SKM-1 treated with dmso at 0.1 percent for 144 hours (cell line): ENCODE measurements around the gene RNU6-9.
A peak's percentile ranks its signal among the peaks of the same experiment; 100 is the strongest.

Experiments used
- DNase-seq: peaks from one replicate; lab custom pipeline; 2025; ENCODE audit not compliant: unreplicated experiment; lab: John Stamatoyannopoulos, UW

The RNU6-9 gene

DNA sequence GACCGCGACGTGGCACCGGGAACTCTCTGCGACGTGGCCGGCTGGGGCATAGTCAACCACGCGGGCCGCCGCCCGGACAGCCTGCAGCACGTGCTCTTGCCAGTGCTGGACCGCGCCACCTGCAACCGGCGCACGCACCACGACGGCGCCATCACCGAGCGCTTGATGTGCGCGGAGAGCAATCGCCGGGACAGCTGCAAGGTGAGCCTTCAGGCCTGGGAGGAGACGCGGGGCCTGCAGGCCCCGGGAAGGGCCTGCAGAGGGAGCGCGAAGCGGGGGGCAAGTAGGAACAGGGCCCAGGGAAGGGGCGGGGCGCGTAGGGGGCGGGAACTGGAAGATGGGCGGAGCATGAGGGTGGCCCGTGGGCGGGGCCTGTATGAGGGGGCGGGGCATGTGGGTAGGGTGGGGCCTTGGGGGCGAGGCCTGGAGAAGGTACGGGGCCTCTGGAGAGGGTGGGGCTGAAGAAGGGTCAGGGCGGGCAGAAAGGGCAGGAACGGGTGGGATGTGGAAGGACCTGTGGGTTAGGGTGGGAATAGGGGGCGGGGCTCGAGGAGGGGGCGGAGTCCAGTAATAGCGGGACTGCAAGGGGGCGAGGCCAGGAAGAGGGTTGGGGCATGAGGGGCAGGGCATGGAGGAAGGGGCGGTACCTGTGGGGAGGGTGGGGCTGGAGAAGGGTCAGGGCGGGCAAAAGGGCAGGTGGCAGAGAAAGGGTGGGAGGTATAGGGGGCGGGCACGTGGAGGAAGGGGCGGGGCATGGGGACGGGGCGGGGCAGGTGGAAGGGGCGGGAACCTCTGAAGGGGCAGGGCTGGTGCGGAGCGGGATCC, 31.3 kb upstream of the RNU6-9 start:
- peak; percentile 73 for DNase-seq

DNA sequence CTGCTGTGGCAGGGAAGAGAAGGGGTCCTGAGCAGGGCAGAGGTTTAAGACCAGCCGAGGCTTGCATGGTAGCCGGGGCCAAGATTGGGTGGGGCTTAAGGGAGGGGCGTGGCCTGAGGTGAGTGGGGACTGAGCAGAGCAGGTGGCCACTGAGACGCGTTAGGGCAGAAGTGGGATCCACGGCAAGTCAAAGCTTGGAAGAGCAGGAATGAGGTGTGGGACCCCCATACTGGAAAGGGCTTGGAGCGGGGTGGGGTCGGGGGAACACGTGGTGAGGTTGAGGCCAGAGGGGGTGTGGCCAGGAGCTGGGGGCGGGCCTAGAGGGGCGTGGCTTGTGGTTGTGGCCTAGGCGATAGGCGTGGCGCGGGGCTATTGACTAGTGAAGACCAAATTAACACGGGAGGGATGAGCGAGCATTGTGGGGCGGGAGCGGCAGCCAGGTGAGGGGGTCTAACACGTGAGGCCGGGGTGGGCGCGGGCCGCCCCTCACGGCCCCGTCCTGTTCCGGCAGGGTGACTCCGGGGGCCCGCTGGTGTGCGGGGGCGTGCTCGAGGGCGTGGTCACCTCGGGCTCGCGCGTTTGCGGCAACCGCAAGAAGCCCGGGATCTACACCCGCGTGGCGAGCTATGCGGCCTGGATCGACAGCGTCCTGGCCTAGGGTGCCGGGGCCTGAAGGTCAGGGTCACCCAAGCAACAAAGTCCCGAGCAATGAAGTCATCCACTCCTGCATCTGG, 30.5 kb upstream of the RNU6-9 start:
- DNase-seq = no peak

DNA sequence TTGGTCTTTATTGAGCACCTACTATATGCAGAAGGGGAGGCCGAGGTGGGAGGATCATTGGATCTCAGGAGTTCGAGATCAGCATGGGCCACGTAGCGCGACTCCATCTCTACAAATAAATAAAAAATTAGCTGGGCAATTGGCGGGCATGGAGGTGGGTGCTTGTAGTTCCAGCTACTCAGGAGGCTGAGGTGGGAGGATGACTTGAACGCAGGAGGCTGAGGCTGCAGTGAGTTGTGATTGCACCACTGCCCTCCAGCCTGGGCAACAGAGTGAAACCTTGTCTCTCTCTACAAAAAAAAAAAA, 30.0 kb upstream of the RNU6-9 start:
- DNase-seq = no peak

DNA sequence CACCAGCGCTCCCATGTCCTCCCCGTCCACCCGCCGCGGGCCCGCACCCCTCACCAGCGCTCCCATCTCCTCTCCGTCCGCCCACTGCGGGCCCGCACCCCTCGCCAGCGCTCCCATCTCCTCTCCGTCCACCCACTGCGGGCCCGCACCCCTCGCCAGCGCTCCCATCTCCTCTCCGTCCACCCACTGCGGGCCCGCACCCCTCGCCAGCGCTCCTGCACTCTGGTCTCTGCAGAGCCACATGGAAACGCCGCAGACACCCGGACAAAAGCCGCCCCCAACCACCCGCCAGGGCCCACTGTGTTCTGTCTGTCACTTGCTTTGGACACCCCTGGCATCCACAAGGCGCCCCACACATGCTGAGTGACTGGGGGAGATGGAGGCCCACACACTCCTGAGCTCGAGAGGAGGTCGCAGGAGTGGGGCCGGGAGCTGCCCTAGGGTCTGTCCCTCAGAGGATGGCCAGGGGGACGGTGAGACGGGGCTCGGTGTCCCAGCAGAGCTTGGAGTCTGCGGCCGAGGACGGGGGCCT, 26.4 kb upstream of the RNU6-9 start:
- DNase-seq = no peak

DNA sequence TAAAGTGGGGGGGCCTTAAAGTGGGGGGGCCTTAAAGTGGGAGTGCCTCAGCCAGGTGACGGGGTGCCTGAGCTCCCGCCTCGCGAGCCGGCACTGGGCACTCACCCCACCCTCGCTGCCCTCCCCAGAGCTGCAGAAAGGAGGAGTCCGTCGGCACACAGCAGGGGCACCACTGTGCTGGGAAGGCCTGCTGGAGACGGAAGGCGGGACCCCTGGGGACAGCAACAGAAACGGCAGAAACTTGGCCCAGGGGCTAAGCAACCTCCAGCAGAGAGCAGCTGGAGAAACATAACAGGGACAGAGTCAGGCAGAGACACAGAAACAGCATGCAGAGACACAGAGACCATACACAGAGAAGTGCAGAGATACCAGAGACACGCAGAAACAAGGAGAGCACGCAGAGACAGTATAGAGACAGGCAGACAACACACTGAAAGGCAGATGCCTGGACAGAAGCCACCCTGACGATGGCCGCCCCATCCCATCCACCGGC, 25.9 kb upstream of the RNU6-9 start:
- no peak for DNase-seq

DNA sequence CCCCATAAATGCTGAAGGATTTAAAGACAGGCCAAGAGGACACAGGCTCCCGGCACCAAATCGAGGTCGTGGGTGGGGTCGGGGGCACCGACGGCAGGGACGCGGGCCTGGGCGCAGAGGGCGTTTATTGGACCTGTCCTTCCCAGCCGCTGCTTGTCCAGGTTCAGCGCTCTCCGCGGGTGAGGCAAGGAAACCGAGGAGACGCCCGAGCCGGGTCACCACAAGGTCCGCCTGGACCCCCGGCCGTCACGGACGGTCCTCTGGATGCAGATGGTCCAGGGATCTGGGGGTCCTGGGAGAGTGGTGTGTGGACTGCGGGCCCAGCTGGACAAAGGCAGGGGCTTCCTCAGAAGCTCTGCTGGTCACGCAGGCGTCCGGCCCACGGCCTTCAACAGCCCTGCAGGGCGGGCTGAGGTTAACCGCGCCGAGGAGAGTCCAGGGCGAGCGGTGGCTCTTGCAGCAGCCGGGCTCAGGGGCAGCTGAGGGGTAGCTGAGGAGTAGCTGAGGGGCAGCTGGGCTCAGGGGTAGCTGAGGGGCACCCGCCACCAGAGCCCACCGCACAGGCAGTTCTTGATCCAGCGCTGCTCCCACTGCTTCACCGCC, 25.3 kb upstream of the RNU6-9 start:
- DNase-seq = no peak

DNA sequence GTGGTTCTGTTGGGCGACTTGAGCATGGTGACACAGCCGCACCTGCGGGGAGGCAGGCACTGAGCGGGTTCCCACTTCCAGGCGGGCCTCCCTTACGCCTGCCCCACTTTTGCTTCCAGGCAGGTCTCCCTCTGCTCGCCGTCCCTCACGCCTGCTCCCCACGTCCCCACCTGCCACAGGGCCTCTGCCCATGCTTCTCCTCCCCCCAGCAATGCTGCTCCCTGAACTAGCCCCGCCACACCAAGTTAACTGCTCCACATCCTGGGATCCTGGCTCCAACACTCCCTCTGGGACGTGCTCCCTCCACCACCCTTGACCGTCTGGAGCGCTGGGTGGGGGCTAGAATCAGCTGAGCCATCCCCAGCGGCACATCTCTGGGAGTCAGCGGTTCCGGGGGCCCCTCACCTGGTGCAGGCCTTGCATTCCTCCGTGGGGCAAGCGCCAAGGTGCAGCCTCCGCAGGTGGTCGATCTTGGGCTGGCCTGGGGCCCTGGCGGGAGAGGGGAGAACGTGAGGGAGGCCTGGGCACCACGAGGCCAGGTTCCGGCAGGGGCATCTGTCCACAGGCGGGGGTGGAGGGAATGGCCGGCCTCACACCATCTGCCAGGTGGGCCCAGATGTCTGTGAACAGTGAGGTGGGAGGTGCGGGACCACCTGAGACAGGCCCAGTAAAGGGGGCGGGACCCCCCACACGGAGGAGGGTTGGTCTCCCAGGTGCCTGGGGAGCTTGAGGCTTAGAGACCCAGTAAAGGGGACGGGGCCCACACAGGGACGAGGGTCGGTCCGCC, 24.6 kb upstream of the RNU6-9 start:
- no peak for DNase-seq

DNA sequence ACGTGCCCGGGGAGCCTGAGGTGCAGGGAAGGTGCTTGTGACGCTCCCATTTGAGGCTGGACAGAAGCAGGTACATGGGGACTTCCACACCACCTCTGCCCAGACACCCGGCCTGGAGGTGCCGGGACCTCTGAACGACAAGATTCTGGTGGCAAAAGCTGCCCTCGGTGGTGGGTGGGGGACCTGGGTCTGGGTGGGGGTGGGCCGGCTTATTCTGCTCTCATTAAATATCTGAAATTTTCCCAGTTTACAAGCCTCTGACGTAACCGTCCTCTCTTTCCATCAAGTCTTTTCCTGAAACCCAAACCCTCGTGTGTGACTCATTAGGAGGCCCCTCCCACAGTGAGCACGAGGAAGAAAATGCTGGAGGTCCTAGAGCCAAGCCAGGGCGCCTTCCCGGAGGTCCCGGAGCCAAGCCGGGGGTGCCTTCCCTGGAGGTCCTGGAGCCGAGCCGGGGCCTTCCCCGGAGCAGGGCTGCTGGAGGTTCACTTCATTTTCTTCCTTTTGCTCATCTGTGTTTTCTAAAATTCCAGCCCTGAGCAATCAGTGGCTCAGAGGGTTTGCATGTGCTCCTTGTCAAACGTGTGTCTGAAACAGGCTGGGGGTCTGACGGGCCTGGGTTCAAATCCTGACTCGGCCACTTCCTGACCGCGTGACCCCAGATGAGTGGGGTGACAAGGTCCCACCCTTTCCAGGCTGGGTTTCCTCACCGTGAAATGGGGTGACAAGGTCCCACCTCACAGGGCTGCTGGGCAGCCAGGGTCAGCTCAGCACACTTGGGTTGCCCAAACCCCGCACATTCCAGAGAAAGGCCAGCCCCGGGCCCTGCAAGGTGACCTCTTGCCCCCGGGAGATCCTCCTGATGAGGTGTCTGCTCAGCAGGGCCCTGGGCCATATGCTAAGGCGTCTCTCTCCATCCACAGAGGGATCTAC, 23.8 kb upstream of the RNU6-9 start:
- no peak for DNase-seq

DNA sequence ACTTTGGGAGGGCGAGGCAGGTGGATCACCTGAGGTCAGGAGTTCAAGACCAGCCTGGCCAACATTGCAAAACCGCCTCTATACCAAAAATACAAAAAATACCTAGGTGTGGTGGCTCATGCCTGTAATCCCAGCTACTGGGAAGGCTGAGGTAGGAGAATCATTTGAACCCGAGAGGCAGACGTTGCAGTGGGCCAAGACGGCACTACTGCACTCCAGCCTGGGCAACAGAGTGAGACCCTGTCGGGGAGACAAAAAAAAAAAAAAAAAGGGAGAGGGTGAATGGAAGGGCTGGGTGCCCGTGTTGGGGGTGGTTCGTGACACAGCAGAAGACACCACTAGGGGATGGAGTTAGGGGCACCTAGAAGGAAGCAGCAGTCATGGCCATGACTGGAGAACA, 23.0 kb upstream of the RNU6-9 start:
- no peak for DNase-seq

DNA sequence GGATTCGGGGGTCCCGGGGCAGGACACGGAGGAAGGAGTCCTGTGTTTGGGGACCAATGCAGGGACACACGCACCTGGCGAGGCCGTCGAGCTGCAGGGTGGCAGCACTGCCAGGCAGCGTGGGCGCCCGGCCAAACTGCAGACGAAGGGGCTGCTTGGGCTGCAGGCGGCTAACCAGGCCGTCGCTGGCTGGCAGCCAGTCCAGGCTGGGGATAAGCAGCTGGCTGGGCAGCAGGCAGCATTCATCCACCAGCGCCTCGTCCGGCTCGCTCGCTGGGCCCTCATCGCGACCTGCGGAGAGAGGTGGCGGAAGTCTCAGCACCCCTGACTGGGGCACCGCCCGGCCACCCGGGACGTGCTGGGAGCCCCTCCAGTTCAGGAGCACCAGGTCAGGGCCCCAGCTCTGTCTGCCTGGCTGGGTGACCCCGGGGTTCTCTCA, 22.3 kb upstream of the RNU6-9 start:
- no peak for DNase-seq

DNA sequence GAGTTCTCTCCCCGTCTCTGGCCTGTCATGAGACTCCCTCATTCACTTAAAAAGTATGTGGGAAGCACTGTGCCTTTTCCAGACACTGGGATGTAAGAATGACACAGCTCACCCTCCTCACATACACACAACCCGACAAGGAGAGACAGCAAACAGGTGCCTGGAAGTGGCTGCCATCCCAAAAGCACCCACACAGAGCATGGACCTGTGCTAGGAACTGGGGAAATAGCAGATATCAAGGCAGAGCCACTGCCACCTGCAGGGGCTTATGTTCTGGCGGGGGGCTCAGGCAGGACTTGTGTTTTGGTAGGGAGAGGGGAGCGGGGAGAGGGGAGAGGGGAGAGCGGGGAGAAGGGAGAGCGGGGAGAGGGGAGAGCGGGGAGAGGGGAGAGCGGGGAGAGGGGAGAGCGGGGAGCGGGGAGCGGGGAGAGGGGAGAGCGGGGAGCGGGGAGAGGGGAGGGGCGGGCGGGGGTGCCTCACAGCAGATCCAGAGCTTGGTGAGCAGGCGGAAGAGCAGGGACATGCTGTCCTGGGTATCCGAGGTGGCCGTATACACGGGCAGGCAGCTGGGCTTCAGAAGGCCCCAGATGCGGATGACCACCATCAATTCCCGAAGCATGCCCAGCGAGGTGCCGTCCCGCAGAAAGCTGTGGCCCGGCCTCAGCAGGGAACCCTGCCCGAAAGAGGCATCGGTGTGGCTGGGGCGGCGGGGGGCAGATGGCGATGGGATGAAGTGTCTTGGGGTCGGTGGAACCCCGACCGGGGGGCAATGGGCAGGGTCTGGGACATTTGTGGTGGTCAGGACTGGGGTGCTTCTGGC, 21.6 kb upstream of the RNU6-9 start:
- DNase-seq = no peak

DNA sequence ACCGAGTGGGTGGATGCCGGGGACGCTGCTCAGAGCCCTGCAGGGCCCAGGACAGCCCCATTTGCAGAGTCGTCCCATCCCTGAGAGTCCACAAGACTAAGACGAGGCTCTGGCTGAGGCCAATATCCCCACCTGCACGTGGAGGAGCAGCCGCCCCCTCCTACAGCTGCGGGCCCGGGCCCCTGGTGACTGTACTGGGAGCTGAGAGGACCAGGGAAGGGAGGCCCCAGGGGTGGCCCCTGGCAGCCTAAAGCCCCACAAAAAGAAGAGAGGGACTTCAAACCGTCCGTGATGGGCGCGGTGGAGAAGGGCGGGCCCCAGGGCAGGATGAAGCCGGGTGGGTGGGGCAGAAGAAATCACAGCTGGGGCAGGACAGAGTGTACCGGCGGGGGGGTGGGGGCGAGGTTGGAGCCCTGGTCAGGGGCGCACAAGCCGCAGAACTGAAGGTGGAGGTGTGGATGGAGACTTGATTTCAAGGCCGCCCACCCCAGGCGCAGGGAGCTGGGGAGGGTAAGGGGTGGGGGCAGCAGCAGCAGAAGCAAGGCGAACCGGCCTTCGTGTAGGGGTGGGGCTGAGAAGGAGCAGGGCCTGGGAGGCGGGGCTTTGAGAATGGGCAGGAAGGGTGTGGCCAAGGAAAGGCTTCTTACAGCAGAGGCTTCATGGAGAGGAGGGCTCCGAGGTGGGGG, 20.9 kb upstream of the RNU6-9 start:
- peak; percentile 6 for DNase-seq

DNA sequence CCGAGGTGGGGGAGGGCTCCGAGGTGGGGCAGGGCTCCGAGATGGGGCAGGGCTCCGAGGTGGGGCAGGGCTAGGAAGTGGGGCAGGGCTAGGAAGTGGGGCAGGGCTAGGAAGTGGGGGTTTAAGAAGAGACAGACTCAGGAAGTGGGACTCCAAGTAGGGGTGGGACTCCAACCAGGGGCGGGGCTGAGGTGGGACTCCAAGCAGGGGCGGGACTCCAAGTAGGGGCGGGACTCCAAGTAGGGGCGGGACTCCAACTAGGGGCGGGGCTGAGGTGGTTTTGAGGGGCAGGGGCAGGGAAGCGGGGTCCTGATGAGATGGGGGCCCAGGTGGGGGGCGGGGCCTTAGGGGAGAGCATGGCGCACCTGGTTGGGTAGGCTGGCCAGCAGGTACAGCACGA, 20.2 kb upstream of the RNU6-9 start:
- no peak for DNase-seq

DNA sequence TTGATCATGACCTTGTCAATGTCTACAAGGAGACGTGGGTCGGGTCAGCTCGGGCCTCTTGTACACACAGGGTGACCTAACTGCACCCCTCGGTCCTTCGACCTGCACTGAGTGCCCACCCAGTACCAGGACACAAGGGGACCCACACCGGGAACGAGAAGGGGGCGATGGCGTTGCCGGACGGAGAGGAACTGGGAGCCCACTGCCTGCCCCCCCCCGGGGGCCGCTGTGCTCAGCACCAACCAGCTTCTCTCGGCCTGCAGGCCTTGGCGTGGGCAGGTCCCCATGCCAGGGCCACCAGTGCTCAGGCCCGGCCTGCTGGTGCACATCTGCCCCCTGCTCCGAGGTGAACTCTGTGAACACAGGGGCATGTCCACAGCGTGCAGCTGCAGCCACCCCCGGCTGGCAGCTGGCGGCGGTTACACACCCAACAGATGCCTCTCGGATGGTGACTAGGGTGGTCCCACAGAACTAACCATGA, 19.7 kb upstream of the RNU6-9 start:
- no peak for DNase-seq

DNA sequence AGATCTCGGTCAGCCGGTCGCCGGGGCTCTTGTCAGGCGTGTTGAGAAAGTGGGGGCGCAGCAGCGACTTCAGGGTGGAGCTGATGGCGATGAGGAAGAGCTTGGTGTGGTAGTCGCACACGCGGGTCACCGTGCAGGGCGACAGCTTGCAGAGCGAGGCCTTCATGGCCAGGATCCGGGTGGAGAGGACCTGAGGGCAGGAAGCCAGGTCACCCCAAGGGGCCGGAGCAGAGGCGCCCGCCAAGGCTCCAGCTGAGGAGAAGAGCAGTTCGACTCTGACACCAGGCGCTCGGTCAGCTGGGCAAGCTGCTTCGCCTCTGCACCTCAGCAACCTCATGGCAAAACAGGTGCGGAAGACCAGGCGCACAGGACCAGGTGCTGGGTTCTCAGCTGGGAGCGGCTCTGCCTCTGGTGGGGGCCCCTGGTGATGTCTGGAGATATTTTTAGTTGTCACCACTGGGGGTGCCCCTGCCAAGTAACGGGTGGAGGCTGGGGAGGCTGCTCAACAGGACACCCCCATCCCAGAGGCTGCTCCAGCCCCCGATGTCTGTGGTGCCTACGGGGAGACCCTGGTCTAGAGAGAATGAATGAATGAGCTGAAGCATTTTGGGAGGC, 17.9 kb upstream of the RNU6-9 start:
- no peak for DNase-seq

DNA sequence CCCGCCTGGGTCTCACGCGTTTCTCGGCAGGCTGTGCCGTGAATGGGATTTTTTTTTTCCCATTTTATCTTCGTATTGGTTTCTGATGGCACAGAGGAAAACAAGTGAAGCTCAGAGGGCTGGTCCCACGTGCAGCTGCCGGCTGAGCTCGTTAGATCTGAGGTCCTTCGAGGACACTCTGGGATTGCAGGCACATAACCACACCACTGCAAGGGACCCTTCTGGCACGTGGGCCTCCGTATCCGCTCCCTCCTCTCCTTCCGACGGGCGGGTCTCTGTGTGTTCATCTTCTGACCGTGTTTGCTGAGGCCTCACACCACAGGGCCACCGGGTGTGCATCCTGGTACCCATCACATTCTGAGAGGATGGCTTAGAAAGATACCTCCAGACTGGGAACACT, 17.2 kb upstream of the RNU6-9 start:
- no peak for DNase-seq

DNA sequence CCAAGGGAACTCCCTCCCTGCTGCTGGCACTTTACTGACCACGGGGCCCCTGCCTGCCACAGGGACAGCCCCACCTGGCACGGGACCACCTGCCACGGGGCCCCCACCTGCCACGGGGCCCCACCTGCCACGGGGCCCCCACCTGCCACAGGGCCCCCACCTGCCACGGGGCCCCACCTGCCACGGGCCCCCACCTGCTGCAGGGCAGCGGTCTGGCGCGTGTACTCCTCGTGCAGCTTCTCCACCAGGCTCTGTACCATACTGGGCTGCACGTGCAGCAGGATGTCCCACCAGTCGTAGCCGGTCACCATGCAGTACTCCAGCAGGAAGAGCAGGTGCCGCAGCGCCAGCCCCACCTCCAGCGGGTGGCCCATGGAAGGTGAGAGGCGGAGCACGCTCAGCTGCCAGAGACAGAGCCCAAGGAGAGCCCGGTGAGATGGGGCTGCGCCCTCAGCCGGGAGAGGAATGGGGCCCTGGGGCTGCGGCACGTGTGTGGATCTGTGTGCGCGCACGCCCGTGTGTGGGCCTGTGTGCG, 16.4 kb upstream of the RNU6-9 start:
- no peak for DNase-seq
